GM19328 (cell line): ENCODE data around the gene RPS24.

Source experiments
- ATAC-seq: cut with Tn5 transposase; IDR thresholded peaks from one replicate; pipeline ENCODE4 v1.9.1; 2021; ENCODE audit warnings: mild to moderate bottlenecking, moderate library complexity; ENCODE audit not compliant: unreplicated experiment

The RPS24 gene

DNA sequence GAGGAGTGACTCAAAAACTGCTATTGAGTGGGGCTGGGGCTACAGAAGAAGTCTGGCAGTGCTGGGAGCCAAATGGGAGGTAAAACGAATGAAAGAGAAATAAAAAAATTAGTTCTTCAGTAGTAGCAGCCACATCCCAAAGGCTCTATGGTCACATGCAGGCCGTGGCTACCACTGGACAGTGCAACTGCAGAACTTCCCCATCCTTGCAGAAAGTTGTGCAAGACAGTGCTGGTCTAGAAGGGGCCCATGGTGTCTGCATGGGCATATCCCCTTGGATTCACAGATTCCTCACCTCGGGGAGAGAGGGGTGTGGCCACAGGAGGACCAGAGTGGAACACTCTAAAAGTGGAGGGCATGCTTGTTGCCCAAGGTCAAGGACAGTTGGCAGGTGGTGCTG lies 47.6 kb downstream of the RPS24 start:
- no peak for ATAC-seq

DNA sequence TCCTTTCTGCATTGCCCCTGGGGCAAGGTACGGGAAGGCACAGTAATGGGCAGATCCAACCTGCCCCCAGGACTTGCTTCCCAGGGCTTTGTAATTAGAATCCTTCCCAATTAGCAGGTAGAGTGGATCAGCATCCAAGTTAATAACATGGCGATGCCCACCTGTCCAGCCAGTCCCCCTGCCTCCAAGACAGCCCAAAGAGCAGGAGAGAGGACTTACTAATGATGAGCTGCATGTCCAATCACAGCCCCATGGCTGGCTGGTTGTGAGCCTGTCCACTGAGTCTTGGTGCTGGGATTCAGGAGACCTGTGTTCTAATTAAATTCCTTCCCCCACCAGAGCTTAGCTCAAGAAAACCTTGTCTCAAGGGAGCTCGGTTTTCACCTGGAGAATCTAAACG lies 49.0 kb downstream of the RPS24 start:
- ATAC-seq = no peak
